Mesothelial cell of epicardium (in vitro differentiated cells): ENCODE measurements around the gene ANKRD62. TPM values are rescaled to one million over a fixed set of nuclear protein-coding genes. Genes with fewer than 3 reads are reported as not detected.

Experiments used
- DNase-seq, 2 experiments: peaks; one replicate each; pipeline ENCODE4 v3.0.0; 2021; ENCODE audit warnings: low spot score in 2 of 2; ENCODE audit not compliant: unreplicated experiment in 2 of 2
- H3K27ac Mint-ChIP-seq: 2 replicates; pipeline ENCODE4 v1.8.0; 2021; ENCODE audit warnings: mixed read lengths
- H3K27me3 Mint-ChIP-seq: 2 replicates; pipeline ENCODE4 v1.8.0; 2021; ENCODE audit warnings: low read depth, mixed read lengths
- H3K36me3 Mint-ChIP-seq: 2 replicates; pipeline ENCODE4 v1.8.0; 2021; ENCODE audit warnings: mixed read lengths
- H3K4me1 Mint-ChIP-seq: 2 replicates; pipeline ENCODE4 v1.8.0; 2021; ENCODE audit warnings: mixed read lengths
- H3K4me3 Mint-ChIP-seq: 2 replicates; pipeline ENCODE4 v1.8.0; 2021; ENCODE audit warnings: mild to moderate bottlenecking, moderate library complexity, mixed read lengths
- H3K9me3 Mint-ChIP-seq: 2 replicates; pipeline ENCODE4 v1.8.0; 2021; ENCODE audit warnings: mixed read lengths
- total RNA-seq: library from RNA; stranded (reverse); gene quantifications from 3 replicates; pipeline ENCODE4 v1.2.1, GENCODE V29; 2021
- TF ChIP-seq, protein P1 (sequence below): fragments of 200-600 bp; sonication (generic); IDR thresholded peaks from one replicate; pipeline ENCODE4 v1.5.0; 2021; ENCODE audit warnings: antibody characterized with exemption; ENCODE audit not compliant: unreplicated experiment

ANKRD62 gene
- total RNA-seq, 1 donor from 2014 or later, result not detected

DNA sequence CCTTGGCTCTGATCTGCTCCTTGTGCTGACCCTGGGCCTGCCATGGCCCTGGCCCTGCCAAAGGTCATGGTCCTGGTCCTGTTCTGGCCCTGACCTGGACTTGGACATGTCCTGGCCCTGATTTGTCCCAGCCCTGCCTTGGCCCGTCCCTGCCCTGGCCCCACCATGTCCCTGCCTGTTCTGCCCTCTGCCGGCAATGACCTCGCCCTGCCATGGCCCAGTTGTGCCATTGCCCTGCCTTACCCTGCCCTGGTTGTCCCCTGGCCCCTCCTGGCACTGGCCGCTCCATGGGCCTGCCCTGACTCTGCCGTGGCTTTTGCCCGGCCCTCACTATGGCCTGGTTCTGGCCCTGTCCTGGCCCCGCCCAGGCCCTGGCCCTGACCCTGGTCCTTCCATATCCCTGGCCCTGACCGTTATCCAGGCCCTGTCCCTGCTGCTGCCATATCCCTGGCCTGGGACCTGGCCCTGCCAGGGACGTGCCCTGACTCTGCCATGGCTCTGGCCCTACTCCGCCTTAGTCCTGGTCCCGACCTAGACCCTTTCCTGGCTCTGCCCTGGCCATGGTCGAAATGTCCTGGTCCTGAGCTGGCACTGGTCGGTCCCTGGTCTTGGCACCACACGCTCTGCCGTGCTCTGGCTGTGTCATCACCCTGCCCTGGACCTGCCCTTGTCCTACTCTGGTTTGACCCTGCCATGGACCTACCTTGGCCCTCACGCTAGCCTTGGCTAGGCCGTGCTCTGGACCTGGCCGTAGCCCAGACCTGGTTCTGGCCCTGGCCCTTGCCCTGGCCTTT, 6.8 kb upstream of the ANKRD62 start:
- Mint-ChIP-seq H3K4me1 (peaks cover 3% of the 10 kb centered on the region), H3K9me3 (no peaks in the 10 kb centered on the region), H3K36me3 (no peaks in the 10 kb centered on the region), H3K27me3 (peaks cover 26% of the 10 kb centered on the region), H3K27ac (no peak overlapping the region), H3K4me3 (no peak overlapping the region)
- TF ChIP-seq, protein P1, sequence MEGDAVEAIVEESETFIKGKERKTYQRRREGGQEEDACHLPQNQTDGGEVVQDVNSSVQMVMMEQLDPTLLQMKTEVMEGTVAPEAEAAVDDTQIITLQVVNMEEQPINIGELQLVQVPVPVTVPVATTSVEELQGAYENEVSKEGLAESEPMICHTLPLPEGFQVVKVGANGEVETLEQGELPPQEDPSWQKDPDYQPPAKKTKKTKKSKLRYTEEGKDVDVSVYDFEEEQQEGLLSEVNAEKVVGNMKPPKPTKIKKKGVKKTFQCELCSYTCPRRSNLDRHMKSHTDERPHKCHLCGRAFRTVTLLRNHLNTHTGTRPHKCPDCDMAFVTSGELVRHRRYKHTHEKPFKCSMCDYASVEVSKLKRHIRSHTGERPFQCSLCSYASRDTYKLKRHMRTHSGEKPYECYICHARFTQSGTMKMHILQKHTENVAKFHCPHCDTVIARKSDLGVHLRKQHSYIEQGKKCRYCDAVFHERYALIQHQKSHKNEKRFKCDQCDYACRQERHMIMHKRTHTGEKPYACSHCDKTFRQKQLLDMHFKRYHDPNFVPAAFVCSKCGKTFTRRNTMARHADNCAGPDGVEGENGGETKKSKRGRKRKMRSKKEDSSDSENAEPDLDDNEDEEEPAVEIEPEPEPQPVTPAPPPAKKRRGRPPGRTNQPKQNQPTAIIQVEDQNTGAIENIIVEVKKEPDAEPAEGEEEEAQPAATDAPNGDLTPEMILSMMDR, result no peak
- DNase-seq, result no peak

DNA sequence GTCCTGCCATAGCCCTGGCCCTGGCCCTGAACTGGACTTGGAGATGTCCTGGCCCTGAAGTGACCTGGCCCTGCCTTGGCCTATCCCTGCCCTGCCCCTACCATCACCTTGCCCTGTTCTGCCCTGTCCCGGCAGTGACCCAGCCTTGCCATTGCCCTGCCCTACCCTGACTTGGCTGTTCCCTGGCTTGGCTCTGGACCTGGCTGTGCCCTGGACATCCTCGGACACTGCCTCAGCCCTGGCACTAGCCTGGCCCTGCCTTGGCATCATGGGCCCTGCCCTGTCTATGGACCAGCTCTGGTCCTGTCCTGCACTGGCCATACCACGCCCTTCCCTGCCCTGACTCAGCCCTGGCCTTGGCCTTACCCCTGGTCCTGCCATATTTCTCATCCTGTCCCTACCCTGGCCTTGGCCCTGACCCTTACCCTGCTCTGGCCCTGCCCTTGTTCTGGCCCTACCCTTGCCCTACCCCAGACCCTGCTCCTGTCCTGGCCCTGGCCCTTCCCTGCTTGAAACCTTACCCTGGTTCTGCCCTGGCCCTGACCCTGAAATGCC, 6.1 kb upstream of the ANKRD62 start:
- H3K27ac Mint-ChIP-seq, result no peak overlapping the region

DNA sequence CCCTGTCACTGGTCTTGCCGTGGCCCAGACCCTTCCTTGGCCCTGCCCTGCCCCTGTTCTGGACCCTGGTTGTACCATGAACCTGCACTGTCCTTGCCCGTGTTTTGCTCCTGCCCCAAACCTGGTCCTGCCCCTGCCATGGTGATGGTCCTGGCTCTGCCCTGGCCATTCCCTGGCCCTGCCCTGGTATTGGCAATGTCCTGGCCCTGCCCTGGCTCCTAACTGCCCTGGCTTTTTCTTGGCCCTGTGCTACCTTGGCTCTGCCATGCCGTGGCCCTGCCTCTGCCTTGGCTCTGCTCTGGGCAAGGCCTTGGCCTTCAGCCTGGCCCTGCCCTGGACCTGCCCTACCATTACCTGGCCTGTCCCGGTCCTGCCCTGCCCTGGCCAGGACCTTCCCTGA, 5.5 kb upstream of the ANKRD62 start:
- H3K4me3 Mint-ChIP-seq, result no peak overlapping the region
- H3K36me3 Mint-ChIP-seq, result no peaks in the 10 kb centered on the region
- no peaks in the 10 kb centered on the region for H3K9me3 Mint-ChIP-seq
- H3K27me3 Mint-ChIP-seq, result peaks cover 23% of the 10 kb centered on the region
- DNase-seq, result no peak
- no peak overlapping the region for H3K27ac Mint-ChIP-seq
- peaks cover 3% of the 10 kb centered on the region for H3K4me1 Mint-ChIP-seq
- TF ChIP-seq, protein P1, result no peak

More for the DNA sequence above, 6.1 kb upstream of the ANKRD62 start:
- no peak for DNase-seq
- TF ChIP-seq, protein P1, result no peak
- Mint-ChIP-seq H3K4me1 (peaks cover 3% of the 10 kb centered on the region), H3K36me3 (no peaks in the 10 kb centered on the region), H3K9me3 (no peaks in the 10 kb centered on the region), H3K27me3 (peaks cover 24% of the 10 kb centered on the region), H3K4me3 (no peak overlapping the region)

DNA sequence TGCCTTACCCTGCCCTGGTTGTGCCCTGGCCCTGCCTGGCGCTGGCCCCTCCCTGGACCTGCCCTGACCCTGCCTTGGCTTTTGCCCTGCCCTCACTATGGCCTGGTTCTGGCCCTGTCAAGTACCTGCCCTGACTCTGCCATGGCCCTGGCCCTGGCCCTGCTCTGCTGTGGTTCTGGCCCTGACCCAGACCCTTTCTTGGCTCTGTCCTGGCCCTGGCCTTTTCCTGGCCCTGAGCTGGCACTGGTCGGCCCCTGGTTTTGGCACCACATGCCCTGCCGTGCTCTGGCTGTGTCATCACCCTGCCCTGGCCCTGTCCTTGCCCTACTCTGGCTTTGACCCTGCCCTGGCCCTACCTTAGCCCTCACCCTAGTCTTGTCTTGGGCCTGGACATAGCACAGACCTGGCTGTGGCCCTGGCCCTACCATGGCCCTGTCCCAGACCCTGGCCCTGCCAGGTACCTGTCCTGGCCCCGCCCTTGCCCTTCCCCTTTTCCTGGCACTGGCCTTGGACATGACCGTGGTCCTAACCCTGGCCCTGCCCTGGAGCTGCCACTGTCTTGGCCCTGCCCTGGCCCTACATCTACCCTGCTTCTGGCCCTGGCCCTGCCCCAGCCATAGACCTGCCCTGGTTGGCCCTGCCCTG, 4.8 kb upstream of the ANKRD62 start:
- DNase-seq, result no peak
- Mint-ChIP-seq H3K27ac (no peak overlapping the region), H3K9me3 (peaks cover 2% of the 10 kb centered on the region), H3K27me3 (peaks cover 15% of the 10 kb centered on the region), H3K36me3 (no peaks in the 10 kb centered on the region), H3K4me1 (no peaks in the 10 kb centered on the region), H3K4me3 (no peak overlapping the region)
- TF ChIP-seq, protein P1, result no peak

DNA sequence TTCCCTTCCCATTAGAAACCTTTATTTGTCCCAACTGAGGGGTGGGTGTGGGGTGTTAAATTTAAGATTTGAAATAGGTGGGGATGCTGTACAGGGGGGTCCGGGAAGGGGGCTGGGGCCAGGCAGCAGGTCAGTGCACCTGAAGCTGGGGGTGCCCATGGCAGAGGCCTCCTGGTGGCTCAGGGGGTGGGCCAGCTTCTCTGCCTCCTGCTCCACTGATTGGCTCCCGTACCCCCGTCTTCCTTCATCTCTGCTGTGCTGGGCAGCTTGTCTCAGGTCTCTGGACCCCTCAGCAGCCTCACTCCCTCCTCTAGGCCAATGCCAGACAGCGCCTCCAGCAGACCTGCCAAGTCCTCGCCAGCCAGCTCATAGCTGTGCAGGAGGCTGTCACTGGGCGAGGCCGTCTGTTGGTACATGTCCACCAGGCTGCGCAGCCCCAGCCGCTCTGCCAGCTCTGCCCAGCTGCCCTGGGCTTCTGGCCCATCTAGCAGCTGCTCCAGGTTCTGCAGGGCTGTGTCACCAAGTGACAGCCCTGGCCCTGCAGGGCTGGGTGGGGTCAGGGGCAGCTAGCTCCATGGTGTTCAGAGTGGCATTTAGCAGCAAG, 2.0 kb upstream of the ANKRD62 start:
- H3K27ac Mint-ChIP-seq, result no peak overlapping the region
- TF ChIP-seq, protein P1, result no peak
- DNase-seq, result no peak
- peaks cover 13% of the 10 kb centered on the region for H3K27me3 Mint-ChIP-seq
- peaks cover 4% of the 10 kb centered on the region for H3K9me3 Mint-ChIP-seq
- no peak overlapping the region for H3K4me3 Mint-ChIP-seq
- H3K4me1 Mint-ChIP-seq, result no peaks in the 10 kb centered on the region
- no peaks in the 10 kb centered on the region for H3K36me3 Mint-ChIP-seq
